HG03066 (cell line): Measurements from ENCODE around the gene PAMR1.
"Not testable (repeated sequence)": the region's sequence is repeated elsewhere in the genome, so short reads cannot be mapped to it uniquely, and the experiment has no call there.

Experiments used
- ATAC-seq: cut with Tn5 transposase; IDR thresholded peaks from one replicate; pipeline ENCODE4 v1.9.1; 2021; ENCODE audit warnings: low read depth; ENCODE audit not compliant: unreplicated experiment

Gene PAMR1

DNA sequence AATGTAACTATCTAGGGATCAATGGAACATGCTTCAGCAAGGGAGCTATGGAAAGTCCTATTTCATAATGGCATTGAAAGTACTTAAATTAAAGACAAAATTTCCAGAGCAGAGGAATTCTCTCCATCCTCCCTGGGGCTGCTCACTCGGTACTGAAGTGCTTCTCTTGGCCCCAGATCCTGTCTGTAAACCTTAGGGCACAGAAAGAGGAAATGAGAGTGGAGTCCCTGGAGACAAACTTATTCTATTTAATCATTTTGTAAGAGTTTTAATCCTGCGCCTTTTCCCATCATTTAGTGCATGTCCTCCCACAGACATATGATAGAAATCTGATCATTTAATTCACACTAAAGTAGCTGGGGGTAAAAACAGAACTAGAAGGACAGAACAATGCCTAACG is 20.9 kb upstream of the PAMR1 start:
- no peak for ATAC-seq

- ATAC-seq = no peak
These were observed 20.1 kb upstream of the PAMR1 start for GRCh38 chr11:35545391-35546003.

DNA sequence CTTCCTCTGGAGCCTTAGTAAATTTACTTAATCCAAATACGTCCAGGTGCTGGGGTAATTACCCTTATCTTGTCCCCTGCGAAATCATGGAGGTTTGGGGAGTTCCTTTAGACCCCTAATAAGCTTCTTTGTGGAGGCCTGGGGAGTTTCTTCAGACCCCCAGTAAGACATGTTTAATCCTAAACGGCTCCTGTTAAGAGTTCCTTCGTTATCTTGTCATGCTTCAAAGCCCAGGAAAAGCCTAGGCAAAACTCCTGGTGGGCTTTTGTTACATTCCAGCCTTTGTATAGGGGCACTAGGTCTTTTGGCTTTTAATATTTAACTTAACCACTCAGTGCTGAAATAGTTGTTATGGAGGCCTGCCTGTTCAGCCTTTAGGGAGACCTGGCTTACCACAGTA is 18.1 kb upstream of the PAMR1 start:
- ATAC-seq = no peak

- ATAC-seq = no peak
These were observed 16.4 kb upstream of the PAMR1 start for GRCh38 chr11:35541621-35542375.

- no peak for ATAC-seq
These were observed 15.1 kb upstream of the PAMR1 start for GRCh38 chr11:35540526-35540925.

GRCh38 chr11:35539781-35540281 is 14.4 kb upstream of the PAMR1 start:
- ATAC-seq = no peak

DNA sequence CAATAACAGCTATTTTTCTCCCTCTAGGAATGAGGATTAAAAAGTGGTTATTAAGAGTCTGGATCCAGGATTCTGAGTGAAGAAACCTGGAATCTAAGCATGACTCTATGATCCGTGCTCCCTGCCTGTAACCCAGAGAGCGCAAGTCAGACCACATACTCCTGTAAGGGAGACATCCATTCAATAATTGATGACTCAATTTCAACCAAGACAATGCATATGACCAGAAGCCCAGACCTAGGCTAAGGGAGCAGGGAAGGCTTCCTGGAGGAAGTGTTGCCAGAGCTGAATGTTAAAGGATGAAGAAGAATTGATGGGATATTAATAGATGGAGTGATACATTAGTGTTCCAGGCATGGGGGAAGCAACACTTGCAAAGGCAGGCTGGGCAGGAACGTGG is 13.8 kb upstream of the PAMR1 start:
- no peak for ATAC-seq

- no peak for ATAC-seq
These were observed 11.1 kb upstream of the PAMR1 start for GRCh38 chr11:35536470-35536869.

DNA sequence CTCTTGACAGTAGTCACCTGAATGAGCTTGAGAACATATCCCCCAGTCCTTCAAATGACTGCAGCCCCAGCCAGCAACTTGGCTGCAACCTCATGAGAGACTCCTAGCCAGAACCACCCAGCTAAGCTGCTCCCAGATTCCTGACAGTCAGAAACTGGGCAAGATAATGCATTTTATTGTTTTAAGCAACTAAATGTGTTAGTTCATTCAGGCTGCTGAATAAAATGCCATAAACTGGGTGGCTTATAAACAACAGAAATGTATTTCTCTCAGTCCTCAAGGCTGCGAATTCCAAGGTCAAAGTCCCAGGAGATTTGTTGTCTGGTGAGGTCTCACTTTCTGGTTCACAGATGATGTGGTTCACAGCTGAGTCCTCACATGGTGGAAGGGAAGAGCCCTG is 5.8 kb upstream of the PAMR1 start:
- ATAC-seq = no peak

- no peak for ATAC-seq
These were observed 4.6 kb upstream of the PAMR1 start for GRCh38 chr11:35529971-35530495.

DNA sequence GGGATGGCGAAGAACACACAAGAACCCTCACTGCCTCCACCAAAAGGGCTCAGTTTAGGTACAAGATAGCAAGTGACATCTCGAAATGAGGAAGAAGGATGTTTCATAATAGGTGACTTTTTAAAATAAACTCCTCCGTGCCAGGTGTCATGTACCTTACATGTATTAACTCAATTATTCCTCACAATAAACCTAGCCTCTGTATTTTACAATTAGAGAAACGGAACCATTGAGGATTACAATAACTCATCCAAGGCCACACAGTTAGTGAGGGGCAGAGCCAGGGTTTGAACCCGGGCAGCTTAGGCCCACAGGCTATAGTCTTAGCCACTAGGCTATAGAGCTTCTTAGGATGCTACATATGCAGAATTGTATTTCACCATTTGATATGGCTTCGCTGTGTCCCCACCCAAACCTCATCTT is 965 bp upstream of the PAMR1 start:
- no peak for ATAC-seq

DNA sequence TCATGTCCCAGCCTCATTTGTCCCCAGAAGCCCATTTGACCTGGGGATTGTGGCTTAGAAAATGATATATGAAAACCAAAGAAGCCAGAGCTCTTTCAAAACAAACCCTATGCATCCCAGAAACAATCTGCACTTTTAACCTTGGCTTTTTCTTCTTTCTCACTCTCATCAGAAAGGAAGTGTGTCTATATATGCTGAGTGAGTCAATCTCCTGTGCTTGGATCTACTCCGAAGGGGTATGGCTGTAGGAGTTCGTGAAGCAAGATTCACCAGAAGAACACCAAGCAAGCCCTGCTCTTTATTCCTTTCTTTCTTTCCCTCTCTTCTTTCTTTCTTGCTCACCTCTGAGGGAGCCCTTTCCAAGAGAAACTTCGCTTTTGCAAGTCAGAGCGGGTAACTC is 636 bp downstream of the PAMR1 start:
- ATAC-seq = no peak

DNA sequence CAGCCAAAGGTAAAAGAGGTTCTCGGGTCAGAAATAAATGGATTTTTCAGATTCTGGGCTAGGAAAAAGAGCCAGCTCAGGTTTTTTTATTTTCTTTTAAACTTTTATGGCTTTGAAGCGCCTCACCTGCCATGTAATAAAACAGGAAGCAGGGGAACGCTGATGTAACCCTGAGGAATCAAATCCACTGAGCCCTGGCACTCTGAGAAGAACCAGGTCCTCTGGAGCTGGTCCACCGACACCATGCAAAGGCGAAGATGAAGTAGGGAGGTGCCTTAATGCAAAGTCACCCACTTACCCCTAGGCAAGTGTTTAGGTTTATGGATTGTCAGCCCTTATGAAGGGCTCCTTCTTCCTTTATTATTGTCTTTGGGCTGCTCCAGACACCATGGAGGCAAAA is 1.6 kb downstream of the PAMR1 start:
- no peak for ATAC-seq

DNA sequence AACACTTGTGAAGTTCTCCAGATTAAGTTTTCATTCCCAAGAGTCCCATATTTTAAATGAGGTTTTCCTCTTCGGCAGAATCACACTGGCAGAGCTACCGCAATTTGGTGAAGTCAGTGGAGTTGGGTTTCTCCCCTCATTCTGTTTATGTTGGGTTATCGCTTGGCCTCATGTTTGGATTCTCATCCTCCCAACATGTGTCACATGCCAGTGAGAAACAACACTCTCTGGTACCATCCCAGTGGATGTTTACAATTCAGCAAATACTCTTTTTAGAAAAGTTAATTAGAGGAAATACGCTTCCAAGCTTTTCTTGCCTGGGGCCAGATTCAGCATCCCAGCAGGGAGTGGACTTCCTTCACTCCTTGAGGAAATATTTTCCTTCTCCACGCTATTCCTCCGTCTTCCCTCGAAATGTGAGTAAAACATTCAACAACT is 2.1 kb downstream of the PAMR1 start:
- ATAC-seq = no peak

GRCh38 chr11:35522091-35522490 is 3.3 kb downstream of the PAMR1 start:
- not testable (repeated sequence) for ATAC-seq

DNA sequence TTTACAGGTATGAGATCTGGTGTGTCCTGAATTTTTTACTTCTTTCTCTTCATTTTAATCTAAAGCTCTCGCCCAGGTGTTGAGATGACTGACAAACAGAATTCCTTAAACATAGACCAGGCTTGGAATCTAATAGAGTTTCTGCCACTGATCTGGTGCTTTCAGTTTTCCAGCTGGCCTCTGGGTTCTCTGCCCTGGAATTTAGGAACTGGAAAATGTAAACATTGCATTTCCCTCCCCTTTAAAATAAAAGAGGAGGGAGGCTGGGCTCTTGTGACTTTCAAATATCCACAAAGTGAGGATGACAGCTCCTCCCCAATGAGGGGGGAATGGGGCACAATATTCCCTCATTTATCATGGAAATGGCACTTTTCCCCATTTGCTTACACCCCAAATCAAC is 5.0 kb downstream of the PAMR1 start:
- ATAC-seq = no peak

DNA sequence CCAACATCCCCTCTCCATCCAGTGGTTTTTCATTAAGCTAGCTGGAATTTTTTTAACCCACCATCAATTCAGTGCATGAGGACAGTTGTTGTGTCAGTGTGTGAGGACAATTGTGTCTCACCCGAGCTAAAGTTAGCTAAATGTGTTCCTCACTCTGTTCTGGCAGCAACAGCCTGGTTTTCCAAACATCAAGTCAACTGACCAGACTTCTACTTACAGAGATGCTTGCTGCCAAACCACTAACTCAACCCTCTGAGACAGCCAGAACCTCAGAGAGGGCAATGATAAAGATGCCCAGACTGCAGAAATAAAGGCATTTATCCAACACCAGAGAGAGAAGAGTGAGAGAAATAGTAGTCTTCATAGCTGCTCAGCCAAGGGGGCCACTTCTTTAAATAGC is 6.7 kb downstream of the PAMR1 start:
- ATAC-seq = no peak

- ATAC-seq = no peak
These were observed 7.9 kb downstream of the PAMR1 start for GRCh38 chr11:35517481-35517880.

- no peak for ATAC-seq
These were observed 9.0 kb downstream of the PAMR1 start for GRCh38 chr11:35516403-35516802.

DNA sequence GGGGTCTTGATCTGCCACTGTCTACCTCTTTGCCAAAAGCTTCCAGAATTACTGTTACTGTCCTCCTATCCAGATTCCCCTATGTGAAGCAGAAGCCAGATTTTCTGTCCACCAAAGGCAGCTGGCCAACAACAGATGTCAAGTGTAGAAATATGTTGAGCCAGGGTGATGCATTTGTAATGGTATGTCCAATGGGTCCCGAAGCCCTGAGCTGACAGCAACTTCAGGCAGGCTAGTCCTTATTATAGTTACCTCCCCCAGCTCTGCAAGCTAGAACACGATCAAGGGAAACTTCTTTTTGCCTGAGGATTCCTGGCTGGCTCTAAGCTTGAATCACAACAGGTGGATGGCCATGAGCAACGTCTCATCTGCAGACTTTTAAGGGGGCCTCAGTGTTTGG is 10.2 kb downstream of the PAMR1 start:
- ATAC-seq = no peak

GRCh38 chr11:35514481-35514880 is 10.9 kb downstream of the PAMR1 start:
- no peak for ATAC-seq

GRCh38 chr11:35511666-35512065 is 13.8 kb downstream of the PAMR1 start:
- ATAC-seq = no peak
